ENCODE measurements around the gene PDCD1. TPM values are rescaled to one million over a fixed set of nuclear protein-coding genes. Genes with fewer than 3 reads are reported as not detected.
"Not testable (repeated sequence)": the region's sequence is repeated elsewhere in the genome, so short reads cannot be mapped to it uniquely, and the experiment has no call there.

The PDCD1 gene
- total and polyA plus RNA-seq, 2 experiments from 2014 or later = not detected

GRCh38 chr2:241803387-241804325 lies 55.0 kb downstream of the PDCD1 start:
- Histone ChIP-seq H4K20me1 (ENCODE audit: insufficient read depth) (no peaks in the 10 kb centered on the region), H3K4me2 (ENCODE audit: unreplicated experiment) (peak overlapping the region; percentile 68), H3K9me2 (ENCODE audit: insufficient read depth) (no peaks in the 10 kb centered on the region), H3K79me2 (ENCODE audit: insufficient read depth) (no peaks in the 10 kb centered on the region), H3K27ac (no peak overlapping the region), H3K36me3 (ENCODE audit: low read depth) (no peaks in the 10 kb centered on the region), H3K4me1 (ENCODE audit: insufficient read depth) (no peaks in the 10 kb centered on the region), H2AFZ (peak overlapping the region; percentile 73), H3K4me3 (peak overlapping the region; percentile 67), H3K9ac (no peak overlapping the region), H3K9me3 (ENCODE audit: low read depth) (no peaks in the 10 kb centered on the region), H3K27me3 (replicated peaks; ENCODE audit: insufficient read depth) (peaks cover 12% of the 10 kb centered on the region; the same call in 1 of the 2 replicates), H3F3A (ENCODE audit: insufficient read depth) (no peaks in the 10 kb centered on the region)
- DNase-seq = peak; percentile 60
- WGBS, 2 experiments (ENCODE audit: low coverage in 1 of 2, low lambda C conversion rate in 2 of 2, missing lambda C conversion rate in 2 of 2) = 3 to 5% methylated on average over 76 to 102 of the region's 109 CpGs
- in situ Hi-C loops (cut with MboI) = no loop called here
- TF ChIP-seq EZH2 (IDR thresholded peaks at IDR 0.05; ENCODE audit: insufficient read depth, poor library complexity, severe bottlenecking) = no peak

- no peaks in the 10 kb centered on the region for H3K9me3 ChIP-seq (ENCODE audit: low read depth)
- TF ChIP-seq EZH2 (IDR thresholded peaks at IDR 0.05; ENCODE audit: insufficient read depth, poor library complexity, severe bottlenecking) (no peak), EZH2phosphoT487 (IDR thresholded peaks at IDR 0.05; ENCODE audit: insufficient read depth, low read depth) (no peak)
- H4K20me1 ChIP-seq (ENCODE audit: insufficient read depth) = no peaks in the 10 kb centered on the region
- no peaks in the 10 kb centered on the region for H3K79me2 ChIP-seq (ENCODE audit: insufficient read depth)
- 39 to 64% methylated on average over 20 to 32 of the region's 32 CpGs for WGBS, 2 experiments (ENCODE audit: low coverage in 1 of 2, low lambda C conversion rate in 2 of 2, missing lambda C conversion rate in 2 of 2)
- peaks cover 12% of the 10 kb centered on the region; the same call in 1 of the 2 replicates for H3K27me3 ChIP-seq (replicated peaks; ENCODE audit: insufficient read depth)
- H3K9me2 ChIP-seq (ENCODE audit: insufficient read depth) = no peaks in the 10 kb centered on the region
- no peak overlapping the region for H3K27ac ChIP-seq
- no peak overlapping the region for H2AFZ ChIP-seq
- H3K4me1 ChIP-seq (ENCODE audit: insufficient read depth) = no peaks in the 10 kb centered on the region
- peak overlapping the region; percentile 67; the same call in 1 of the 2 replicates for H3K4me3 ChIP-seq
- in situ Hi-C loops (cut with MboI) = no loop called here
- H3K4me2 ChIP-seq (ENCODE audit: unreplicated experiment) = no peak overlapping the region
- H3F3A ChIP-seq (ENCODE audit: insufficient read depth) = no peaks in the 10 kb centered on the region
- no peaks in the 10 kb centered on the region for H3K36me3 ChIP-seq (ENCODE audit: low read depth)
- H3K9ac ChIP-seq = no peak overlapping the region
- DNase-seq = no peak
Observed at GRCh38 chr2:241802421-241803318, 56.0 kb downstream of the PDCD1 start.

- 81 to 89% methylated on average over 27 to 42 of the region's 44 CpGs for WGBS, 2 experiments (ENCODE audit: low coverage in 1 of 2, low lambda C conversion rate in 2 of 2, missing lambda C conversion rate in 2 of 2)
- Histone ChIP-seq H3K4me1 (ENCODE audit: insufficient read depth) (no peaks in the 10 kb centered on the region), H4K20me1 (ENCODE audit: insufficient read depth) (no peaks in the 10 kb centered on the region), H3K4me2 (ENCODE audit: unreplicated experiment) (no peak overlapping the region), H3K27ac (no peak overlapping the region), H2AFZ (no peak overlapping the region), H3K36me3 (ENCODE audit: low read depth) (no peaks in the 10 kb centered on the region), H3K9ac (no peak overlapping the region), H3K9me3 (ENCODE audit: low read depth) (no peaks in the 10 kb centered on the region), H3K27me3 (replicated peaks; ENCODE audit: insufficient read depth) (peaks cover 12% of the 10 kb centered on the region; the same call in 1 of the 2 replicates), H3F3A (ENCODE audit: insufficient read depth) (no peaks in the 10 kb centered on the region), H3K9me2 (ENCODE audit: insufficient read depth) (no peaks in the 10 kb centered on the region), H3K4me3 (no peak overlapping the region), H3K79me2 (ENCODE audit: insufficient read depth) (no peaks in the 10 kb centered on the region)
- TF ChIP-seq EZH2 (IDR thresholded peaks at IDR 0.05; ENCODE audit: insufficient read depth, poor library complexity, severe bottlenecking) (no peak), EZH2phosphoT487 (IDR thresholded peaks at IDR 0.05; ENCODE audit: insufficient read depth, low read depth) (no peak)
- in situ Hi-C loops (cut with MboI) = no loop called here
- DNase-seq = no peak
Observed at GRCh38 chr2:241801611-241802420, 56.9 kb downstream of the PDCD1 start.

GRCh38 chr2:241800198-241800903 lies 58.3 kb downstream of the PDCD1 start:
- H3K4me3 ChIP-seq; H3F3A ChIP-seq (ENCODE audit: insufficient read depth); H3K79me2 ChIP-seq (ENCODE audit: insufficient read depth); H4K20me1 ChIP-seq (ENCODE audit: insufficient read depth); H3K9ac ChIP-seq; H3K4me1 ChIP-seq (ENCODE audit: insufficient read depth); in situ Hi-C loops (cut with MboI); H3K9me3 ChIP-seq (ENCODE audit: low read depth); H3K36me3 ChIP-seq (ENCODE audit: low read depth); H3K27ac ChIP-seq; H2AFZ ChIP-seq; H3K4me2 ChIP-seq (ENCODE audit: unreplicated experiment); H3K9me2 ChIP-seq (ENCODE audit: insufficient read depth); DNase-seq: not testable (repeated sequence)
- peaks cover 12% of the 10 kb centered on the region; the same call in 1 of the 2 replicates for H3K27me3 ChIP-seq (replicated peaks; ENCODE audit: insufficient read depth)
- WGBS, 2 experiments (ENCODE audit: low coverage in 1 of 2, low lambda C conversion rate in 2 of 2, missing lambda C conversion rate in 2 of 2) = 77 to 83% methylated on average over 34 to 35 of the region's 35 CpGs
